Sigmoid colon (tissue), 3 donors: ENCODE measurements around the gene REPS2.

Experiments used
- CTCF ChIP-seq, 4 experiments: fragments of 450-650 bp in 3 of 4; fragments of 200-600 bp in 1 of 4; IDR thresholded peaks; one replicate each; pipeline ENCODE4 v1.5.1; 2016 to 2019; ENCODE audit warnings: antibody characterized with exemption in 4 of 4, mild to moderate bottlenecking in 3 of 4, moderate library complexity in 2 of 4
- POLR2A ChIP-seq, 2 donors: fragments of 450-650 bp; IDR thresholded peaks; one replicate each; pipeline ENCODE4 v1.6.1; 2016; ENCODE audit warnings: antibody characterized with exemption in 2 of 2, mild to moderate bottlenecking in 2 of 2, moderate library complexity in 2 of 2

- TF ChIP-seq CTCF (IDR thresholded peaks at IDR 0.05) (no peak), POLR2A (IDR thresholded peaks at IDR 0.05) (no peak)
These were observed 94.3 kb downstream of the REPS2 start for GRCh38 chrX:17040711-17041110.
